CD4-positive, alpha-beta T cell (primary cell): ENCODE results near the gene AFG3L2. TPM values are rescaled to one million over a fixed set of nuclear protein-coding genes. Genes with fewer than 3 reads are reported as not detected.
A peak's percentile ranks its signal among the peaks of the same experiment; 100 is the strongest.

ENCODE experiments used
- ATAC-seq: fragments of 200-7000 bp; cut with Tn5 transposase; one replicate; pipeline ENCODE4 v1.10.0; 2022; ENCODE audit warnings: mild to moderate bottlenecking; ENCODE audit not compliant: poor library complexity
- CTCF ChIA-PET: fragments of 350-600 bp; sonication (Branson Sonifier 250); formaldehyde crosslinking; loops from one replicate; lab custom pipeline; 2021; ENCODE audit warnings: antibody characterized with exemption, inconsistent platforms; lab: Charles Lee
- POLR2A ChIA-PET: fragments of 350-600 bp; sonication (Branson Sonifier 250); formaldehyde crosslinking; loops from one replicate; lab custom pipeline; 2021; ENCODE audit warnings: antibody characterized with exemption, inconsistent platforms; lab: Charles Lee
- DNase-seq, 14 experiments: peaks; one replicate each; pipeline ENCODE4 v3.0.0-alpha.2; 2013 to 2020; ENCODE audit warnings: mixed read lengths in 2 of 14
- H3K27ac ChIP-seq, 2 donors: one replicate each; pipeline versions ENCODE4 v1.5.1 to v1.7.0; 2013; ENCODE audit warnings: low read length in 2 of 2, low read depth in 1 of 2, mild to moderate bottlenecking in 1 of 2
- H3K27me3 ChIP-seq, 2 experiments: 1 replicate in 1 of 2; 2 replicates in 1 of 2; pipeline versions ENCODE4 v1.6.1 to v1.7.0; 2013; ENCODE audit warnings: low read length in 2 of 2, control low read depth in 1 of 2, mild to moderate bottlenecking in 1 of 2, moderate library complexity in 1 of 2; ENCODE audit not compliant: insufficient read depth in 2 of 2, control insufficient read depth in 1 of 2
- H3K36me3 ChIP-seq: one replicate; pipeline ENCODE4 v1.6.1; 2013; ENCODE audit warnings: low read length, control low read depth; ENCODE audit not compliant: insufficient read depth
- H3K4me1 ChIP-seq: one replicate; pipeline ENCODE4 v1.6.1; 2013; ENCODE audit warnings: low read length, control low read depth; ENCODE audit not compliant: insufficient read depth
- H3K4me3 ChIP-seq: one replicate; pipeline ENCODE4 v1.5.1; 2013; ENCODE audit warnings: mild to moderate bottlenecking, low read length, moderate library complexity
- H3K9me3 ChIP-seq, 2 experiments: 1 replicate in 1 of 2; 2 replicates in 1 of 2; pipeline versions ENCODE4 v1.6.1 to v1.7.0; 2013; ENCODE audit warnings: low read length in 2 of 2, mild to moderate bottlenecking in 2 of 2, control low read depth in 1 of 2, moderate library complexity in 1 of 2; ENCODE audit not compliant: control insufficient read depth in 1 of 2, insufficient read depth in 1 of 2
- H3K27ac Mint-ChIP-seq: one replicate; pipeline ENCODE4 v1.8.0; 2020; ENCODE audit warnings: mixed read lengths
- H3K27me3 Mint-ChIP-seq: one replicate; pipeline ENCODE4 v1.8.0; 2021; ENCODE audit warnings: mixed read lengths
- H3K36me3 Mint-ChIP-seq: one replicate; pipeline ENCODE4 v1.8.0; 2021; ENCODE audit warnings: low read depth, mixed read lengths
- H3K4me1 Mint-ChIP-seq: one replicate; pipeline ENCODE4 v1.8.0; 2021; ENCODE audit warnings: low read depth, mixed read lengths
- H3K4me3 Mint-ChIP-seq: one replicate; pipeline ENCODE4 v1.8.0; 2020; ENCODE audit warnings: mild to moderate bottlenecking, mixed read lengths
- H3K9me3 Mint-ChIP-seq: one replicate; pipeline ENCODE4 v1.8.0; 2020; ENCODE audit warnings: mixed read lengths
- intact Hi-C, 2 experiments: fragments of 100-400 bp; cut with DNase I in 1 of 2; cut with micrococcal nuclease in 1 of 2; formaldehyde crosslinking; loops; one replicate each; pipeline versions ENCODE4 v1.15.1 to v1.9.0; 2023 to 2025; cut with DNase I, micrococcal nuclease
- polyA plus RNA-seq, 2 donors: library from polyadenylated mRNA; unstranded; fragments of 120-200 nt; gene quantifications; one replicate each; pipeline ENCODE4 v1.2.1, GENCODE V29; 2013
- total RNA-seq, 174 experiments: library from RNA in 2 of 174; stranded (reverse) in 2 of 174; gene quantifications; one replicate each; pipeline ENCODE4 v1.2.3 and lab custom pipeline; 2021 to 2026
- TF ChIP-seq, protein P1 (sequence below): fragments of 200-600 bp; IDR thresholded peaks from one replicate; pipeline ENCODE4 v1.8.0; 2022; ENCODE audit warnings: antibody characterized with exemption, mild to moderate bottlenecking

The AFG3L2 gene
- 10 to 100 TPM; 40.4 to 46.8 TPM for total RNA-seq
- polyA plus RNA-seq (2013, experiment 1 of 2) = 25.8 TPM
- 28.0 TPM for polyA plus RNA-seq (2013, experiment 2 of 2)
- 52.3 to 226 (median 85.5) reads per million in 172 experiments for total RNA-seq (lab: John Stamatoyannopoulos, UW)

DNA sequence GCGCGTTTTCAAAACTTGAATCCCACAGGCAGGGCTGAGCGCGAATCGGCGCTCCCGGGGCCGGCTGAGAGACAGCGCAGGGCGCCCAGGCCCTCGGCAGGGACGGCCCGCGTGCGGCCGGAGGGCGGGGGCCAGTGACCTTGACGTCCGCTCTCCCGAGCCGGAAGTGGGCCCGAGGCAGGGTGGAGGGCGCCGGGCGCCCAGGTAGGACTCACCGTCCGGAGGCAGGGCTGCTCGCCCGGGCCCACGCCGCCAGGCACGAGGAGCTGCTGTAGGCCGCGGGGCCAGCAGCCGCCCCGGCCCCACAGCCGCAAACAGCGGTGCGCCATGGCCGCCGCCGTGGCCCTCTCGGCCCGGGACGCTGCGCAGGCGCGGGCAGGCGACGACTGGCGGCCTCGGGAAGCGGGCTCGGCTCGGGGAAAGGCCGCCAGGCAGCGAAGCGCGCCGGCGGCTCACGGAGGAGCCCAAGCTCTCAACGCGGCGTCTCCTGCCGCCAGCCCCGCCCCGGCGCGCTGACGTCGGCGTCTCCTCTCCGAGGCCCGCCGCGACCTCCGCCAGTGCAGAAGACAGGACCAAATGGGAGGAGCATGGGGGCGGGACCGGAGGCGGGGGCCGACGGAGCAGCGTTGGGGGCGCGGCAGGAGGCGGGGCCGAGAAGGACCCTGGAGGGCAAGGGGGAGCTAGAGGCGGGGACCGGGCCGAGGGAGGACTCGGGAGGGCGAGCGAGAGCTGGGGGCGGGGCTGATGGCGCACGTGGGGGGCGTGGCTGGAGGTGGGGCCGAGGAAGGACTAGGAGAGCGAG lies at the start of gene AFG3L2:
Gene AFG3L2 (minus strand): TSS at position 474 of the 802 bp plus-strand sequence. CDS start 145 bp downstream, at position 329.
- peaks cover 20% of the 10 kb centered on the region for H3K36me3 Mint-ChIP-seq
- POLR2A ChIA-PET = interaction anchor here (0.6 to 2.2 kb wide), 28 partner anchors 9 to 1349 kb away, joined by 3 to 43 read pairs (median 5); partner anchors contain the start of genes CEP192, CEP76, FAM210A and IMPA2
- H3K36me3 ChIP-seq = no peaks in the 10 kb centered on the region
- H3K9me3 Mint-ChIP-seq = no peaks in the 10 kb centered on the region
- peak within 1 kb of the TSS; percentile 85 for H3K27ac Mint-ChIP-seq
- intact Hi-C loops = loop anchor here (1.0 to 10.0 kb wide), 11 partner anchors 280 to 758 kb away; partner anchors contain the start of genes CEP192 (in 1 of the 2), CEP76 (in 1 of the 2), CHMP1B (in 1 of the 2) and IMPA2 (in 1 of the 2)
- peaks cover 40% of the 10 kb centered on the region for H3K4me1 ChIP-seq
- ATAC-seq (peak; percentile 87), DNase-seq (peak; percentile 99 to 100 (median 100))
- H3K27ac ChIP-seq = peak within 1 kb of the TSS; percentile 81 to 94
- H3K4me1 Mint-ChIP-seq = peaks cover 48% of the 10 kb centered on the region
- no peaks in the 10 kb centered on the region for H3K9me3 ChIP-seq
- CTCF ChIA-PET = interaction anchor here (0.8 to 1.1 kb wide), 4 partner anchors 13 to 325 kb away, joined by 3 to 4 read pairs (median 3); partner anchors contain the start of genes CEP76 and PSMG2
- H3K4me3 Mint-ChIP-seq = peak within 1 kb of the TSS; percentile 91
- TF ChIP-seq, protein P1, sequence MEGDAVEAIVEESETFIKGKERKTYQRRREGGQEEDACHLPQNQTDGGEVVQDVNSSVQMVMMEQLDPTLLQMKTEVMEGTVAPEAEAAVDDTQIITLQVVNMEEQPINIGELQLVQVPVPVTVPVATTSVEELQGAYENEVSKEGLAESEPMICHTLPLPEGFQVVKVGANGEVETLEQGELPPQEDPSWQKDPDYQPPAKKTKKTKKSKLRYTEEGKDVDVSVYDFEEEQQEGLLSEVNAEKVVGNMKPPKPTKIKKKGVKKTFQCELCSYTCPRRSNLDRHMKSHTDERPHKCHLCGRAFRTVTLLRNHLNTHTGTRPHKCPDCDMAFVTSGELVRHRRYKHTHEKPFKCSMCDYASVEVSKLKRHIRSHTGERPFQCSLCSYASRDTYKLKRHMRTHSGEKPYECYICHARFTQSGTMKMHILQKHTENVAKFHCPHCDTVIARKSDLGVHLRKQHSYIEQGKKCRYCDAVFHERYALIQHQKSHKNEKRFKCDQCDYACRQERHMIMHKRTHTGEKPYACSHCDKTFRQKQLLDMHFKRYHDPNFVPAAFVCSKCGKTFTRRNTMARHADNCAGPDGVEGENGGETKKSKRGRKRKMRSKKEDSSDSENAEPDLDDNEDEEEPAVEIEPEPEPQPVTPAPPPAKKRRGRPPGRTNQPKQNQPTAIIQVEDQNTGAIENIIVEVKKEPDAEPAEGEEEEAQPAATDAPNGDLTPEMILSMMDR = no peak
- H3K27me3 Mint-ChIP-seq = no peaks in the 10 kb centered on the region
- H3K27me3 ChIP-seq = no peaks in the 10 kb centered on the region
- peak within 1 kb of the TSS; percentile 87 for H3K4me3 ChIP-seq

DNA sequence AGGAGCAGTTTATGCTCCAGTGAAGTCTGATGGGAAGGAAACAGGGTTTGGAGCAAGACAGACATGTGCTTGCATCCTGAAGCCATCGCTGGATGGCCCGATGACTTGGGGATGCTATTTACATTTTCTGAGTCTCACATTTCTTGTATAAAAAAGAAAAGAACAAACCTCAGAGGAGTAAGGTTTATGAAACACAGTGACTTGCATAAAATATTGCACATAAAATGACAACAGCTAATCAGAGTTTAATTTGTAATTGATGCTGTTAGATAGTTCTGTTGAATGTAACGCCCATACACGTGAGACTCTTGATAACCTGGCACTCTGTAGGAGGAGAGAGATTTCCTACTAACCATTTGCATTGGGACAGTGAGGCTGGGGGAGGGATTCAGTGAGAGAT lies 47.2 kb upstream of the AFG3L2 start:
- ChIA-PET CTCF (no interaction called here), POLR2A (no interaction called here)
- Mint-ChIP-seq H3K36me3 (no peaks in the 10 kb centered on the region), H3K27ac (no peak overlapping the region), H3K4me3 (no peak overlapping the region), H3K27me3 (peaks cover 19% of the 10 kb centered on the region), H3K9me3 (no peaks in the 10 kb centered on the region), H3K4me1 (peaks cover 8% of the 10 kb centered on the region)
- ATAC-seq (no peak), DNase-seq (no peak)
- Histone ChIP-seq H3K4me3 (no peak overlapping the region), H3K27me3 (peaks cover 4 to 8% of the 10 kb centered on the region in 2 experiments), H3K4me1 (peaks cover 11% of the 10 kb centered on the region), H3K27ac (no peak overlapping the region), H3K9me3 (peaks cover 0 to 4% of the 10 kb centered on the region in 2 experiments), H3K36me3 (no peaks in the 10 kb centered on the region)
- TF ChIP-seq, protein P1 = no peak
- intact Hi-C loops = no loop called here

DNA sequence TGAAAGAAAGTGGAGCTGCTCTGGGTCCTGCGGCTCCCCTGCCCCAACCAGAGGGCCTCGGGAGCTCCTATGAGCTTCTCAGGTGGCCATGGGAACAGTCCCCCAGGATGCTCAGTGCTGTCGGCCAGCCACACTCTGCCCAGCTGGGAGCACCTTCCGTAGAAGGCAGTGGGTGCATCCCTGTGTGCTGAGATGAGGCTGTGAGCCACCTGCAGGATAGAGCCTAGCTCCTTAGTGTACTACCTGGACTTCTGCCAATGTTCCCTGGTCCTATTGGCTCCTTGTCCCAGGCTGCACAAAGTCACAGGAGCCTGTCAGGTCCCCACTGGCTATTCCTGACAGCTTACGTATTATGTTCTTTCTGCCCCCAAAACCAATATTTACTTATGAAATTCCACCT lies 46.8 kb upstream of the AFG3L2 start:
- no peaks in the 10 kb centered on the region for H3K9me3 Mint-ChIP-seq
- no peak for ATAC-seq
- Histone ChIP-seq H3K4me1 (peaks cover 11% of the 10 kb centered on the region), H3K27ac (no peak overlapping the region), H3K36me3 (no peaks in the 10 kb centered on the region), H3K27me3 (peaks cover 4 to 8% of the 10 kb centered on the region in 2 experiments), H3K9me3 (peaks cover 0 to 4% of the 10 kb centered on the region in 2 experiments), H3K4me3 (no peak overlapping the region)
- no peaks in the 10 kb centered on the region for H3K36me3 Mint-ChIP-seq
- peaks cover 19% of the 10 kb centered on the region for H3K27me3 Mint-ChIP-seq
- POLR2A ChIA-PET = no interaction called here
- intact Hi-C loops = no loop called here
- H3K4me3 Mint-ChIP-seq = no peak overlapping the region
- TF ChIP-seq, protein P1 = no peak
- H3K27ac Mint-ChIP-seq = no peak overlapping the region
- no peak for DNase-seq
- CTCF ChIA-PET = no interaction called here
- peaks cover 8% of the 10 kb centered on the region for H3K4me1 Mint-ChIP-seq
